COR-L47 (cell line): ENCODE measurements around the gene KCNAB3.

Experiments
- DNase-seq: peaks from one replicate; lab custom pipeline; 2025; lab: John Stamatoyannopoulos, UW

KCNAB3 gene

DNA sequence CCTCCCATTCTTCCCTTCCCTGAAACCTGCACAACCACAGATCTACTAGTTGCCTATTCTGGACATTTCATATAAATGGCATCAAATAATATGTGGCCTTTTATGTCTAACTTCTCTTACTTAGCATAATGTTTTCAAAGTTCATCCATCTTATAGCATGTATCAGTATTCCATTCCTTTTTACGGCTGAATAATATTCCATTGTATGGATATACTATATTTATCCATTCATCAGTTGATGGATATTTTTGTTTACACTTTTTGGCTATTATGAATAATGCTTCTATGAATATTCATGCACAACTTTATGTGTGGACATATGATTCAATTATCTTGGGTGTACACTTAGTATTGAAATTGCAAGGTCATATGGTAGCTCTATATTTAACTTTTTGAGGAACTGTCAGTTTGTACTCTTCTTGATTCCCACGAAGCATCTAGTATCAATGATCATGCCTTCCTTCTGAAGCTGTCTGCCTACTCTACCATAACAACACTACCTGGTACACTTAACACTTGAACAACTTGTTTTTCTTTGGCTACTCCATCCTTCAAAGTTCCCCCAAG, 53.8 kb downstream of the KCNAB3 start:
- DNase-seq, result no peak

DNA sequence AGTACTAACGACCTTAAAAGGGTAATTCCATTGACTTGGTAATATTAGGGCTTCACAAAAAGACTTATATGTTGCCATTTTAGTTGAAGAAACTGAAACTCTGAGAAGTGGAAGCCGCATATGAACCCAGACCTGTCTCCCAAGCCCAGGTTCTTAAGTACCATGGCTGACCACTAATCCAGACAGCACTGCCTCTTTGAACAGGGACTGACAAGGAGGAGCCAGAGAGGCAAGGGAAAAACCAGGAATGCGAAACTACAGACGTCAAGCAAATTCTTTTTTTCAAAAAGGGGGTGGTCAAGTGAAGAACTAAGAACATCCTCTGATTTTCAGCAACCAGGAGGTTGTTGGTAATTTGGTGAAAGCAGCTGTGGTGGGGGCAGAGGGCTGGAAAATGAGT, 56.6 kb downstream of the KCNAB3 start:
- no peak for DNase-seq
